Neural progenitor cell (in vitro differentiated cells): ENCODE results near the gene SHQ1. TPM values are rescaled to one million over a fixed set of nuclear protein-coding genes. Genes with fewer than 3 reads are reported as not detected.
"Not testable (repeated sequence)": the region's sequence is repeated elsewhere in the genome, so short reads cannot be mapped to it uniquely, and the experiment has no call there.

ENCODE experiments used
- DNase-seq: peaks from one replicate; pipeline ENCODE4 v3.0.0-alpha.2; 2016; ENCODE audit warnings: low spot score
- H2AFZ ChIP-seq: fragments of 200-600 bp; sonication (generic); replicated peaks from 2 replicates; pipeline ENCODE4 v1.6.1; 2016; ENCODE audit warnings: antibody characterized with exemption
- H3F3A ChIP-seq: fragments of 200-600 bp; sonication (generic); 2 replicates; pipeline ENCODE4 v1.6.1; 2016; ENCODE audit warnings: antibody characterized with exemption, low read depth
- H3K27ac ChIP-seq: fragments of 200-600 bp; sonication (generic); 2 replicates; pipeline ENCODE4 v1.5.1; 2016; ENCODE audit warnings: mild to moderate bottlenecking
- H3K27me3 ChIP-seq: fragments of 200-600 bp; sonication (generic); 2 replicates; pipeline ENCODE4 v1.6.1; 2016; ENCODE audit warnings: mild to moderate bottlenecking, moderate library complexity
- H3K36me3 ChIP-seq: fragments of 200-600 bp; sonication (generic); 2 replicates; pipeline ENCODE4 v1.5.1; 2016
- H3K4me1 ChIP-seq: fragments of 200-600 bp; sonication (generic); 2 replicates; pipeline ENCODE4 v1.6.1; 2016; ENCODE audit warnings: mixed run types
- H3K4me2 ChIP-seq: fragments of 200-600 bp; sonication (generic); 2 replicates; pipeline ENCODE4 v1.6.1; 2016
- H3K4me3 ChIP-seq: fragments of 200-600 bp; sonication (generic); 2 replicates; pipeline ENCODE4 v1.5.1; 2016
- H3K79me2 ChIP-seq: fragments of 200-600 bp; sonication (generic); 2 replicates; pipeline ENCODE4 v1.6.1; 2016; ENCODE audit warnings: low read depth
- H3K9ac ChIP-seq: fragments of 200-600 bp; sonication (generic); 2 replicates; pipeline ENCODE4 v1.6.1; 2016
- H3K9me3 ChIP-seq: fragments of 200-600 bp; sonication (generic); 2 replicates; pipeline ENCODE4 v1.5.1; 2016; ENCODE audit warnings: low read depth
- H4K20me1 ChIP-seq: fragments of 200-600 bp; sonication (generic); 2 replicates; pipeline ENCODE4 v1.6.1; 2016; ENCODE audit warnings: low read depth
- H3K27ac Mint-ChIP-seq: 3 replicates; pipeline ENCODE4 v1.8.0; 2021; ENCODE audit warnings: mixed read lengths
- H3K27me3 Mint-ChIP-seq: 2 replicates; pipeline ENCODE4 v1.8.0; 2022; ENCODE audit warnings: low read depth, mild to moderate bottlenecking, inconsistent platforms, moderate library complexity, mixed read lengths; ENCODE audit not compliant: insufficient read depth
- H3K36me3 Mint-ChIP-seq: 3 replicates; pipeline ENCODE4 v1.8.0; 2021; ENCODE audit warnings: mixed read lengths
- H3K4me1 Mint-ChIP-seq: 3 replicates; pipeline ENCODE4 v1.8.0; 2021; ENCODE audit warnings: mixed read lengths
- H3K4me3 Mint-ChIP-seq: 3 replicates; pipeline ENCODE4 v1.8.0; 2021; ENCODE audit warnings: mild to moderate bottlenecking, moderate library complexity, mixed read lengths
- H3K9me3 Mint-ChIP-seq: 3 replicates; pipeline ENCODE4 v1.8.0; 2020; ENCODE audit warnings: mixed read lengths
- CTCF ChIP-seq: fragments of 200-600 bp; sonication (generic); IDR thresholded peaks from 2 replicates; pipeline ENCODE4 v1.5.1; 2017; ENCODE audit warnings: antibody characterized with exemption, mild to moderate bottlenecking
- EZH2 ChIP-seq: fragments of 200-600 bp; sonication (generic); IDR thresholded peaks from 2 replicates; pipeline ENCODE4 v1.6.1; 2017; ENCODE audit warnings: antibody characterized with exemption, mild to moderate bottlenecking, moderate library complexity
- EZH2phosphoT487 ChIP-seq: fragments of 200-600 bp; sonication (generic); IDR thresholded peaks from 2 replicates; pipeline ENCODE4 v1.6.1; 2017; ENCODE audit warnings: antibody characterized with exemption
- total RNA-seq: library from RNA; depleted of rRNA; stranded (reverse); fragments of >200 nt; gene quantifications from 2 replicates; pipeline ENCODE4 v1.2.3, GENCODE V29; 2015; ENCODE audit warnings: low replicate concordance

Gene SHQ1
- total RNA-seq, 1 donor from 2014 or later, result 21.3 TPM

GRCh38 chr3:72794079-72794478 lies 54.2 kb downstream of the SHQ1 start:
- Histone ChIP-seq H3K4me3 (no peak overlapping the region), H3K4me1 (peaks cover 14% of the 10 kb centered on the region), H3K4me2 (no peak overlapping the region), H3K9me3 (no peaks in the 10 kb centered on the region), H3K79me2 (no peaks in the 10 kb centered on the region), H2AFZ (no peak overlapping the region), H3K27me3 (no peaks in the 10 kb centered on the region), H3K27ac (no peak overlapping the region), H3K36me3 (no peaks in the 10 kb centered on the region), H3K9ac (no peak overlapping the region), H4K20me1 (no peaks in the 10 kb centered on the region), H3F3A (no peaks in the 10 kb centered on the region)
- H3K4me3 Mint-ChIP-seq, result no peak overlapping the region
- H3K27ac Mint-ChIP-seq, result no peak overlapping the region
- peaks cover 14% of the 10 kb centered on the region for H3K4me1 Mint-ChIP-seq
- DNase-seq, result no peak
- TF ChIP-seq EZH2phosphoT487 (no peak), EZH2 (no peak), CTCF (no peak)
- H3K9me3 Mint-ChIP-seq, result no peaks in the 10 kb centered on the region
- peaks cover 8% of the 10 kb centered on the region for H3K36me3 Mint-ChIP-seq
- no peaks in the 10 kb centered on the region for H3K27me3 Mint-ChIP-seq

- H3K27me3 Mint-ChIP-seq, result no peaks in the 10 kb centered on the region
- H3K27ac Mint-ChIP-seq, result no peak overlapping the region
- Histone ChIP-seq H3K36me3 (no peaks in the 10 kb centered on the region), H3K4me2 (no peak overlapping the region), H2AFZ (no peak overlapping the region), H3K4me1 (peaks cover 4% of the 10 kb centered on the region), H3K9ac (no peak overlapping the region), H3K9me3 (no peaks in the 10 kb centered on the region), H4K20me1 (no peaks in the 10 kb centered on the region), H3K27ac (no peak overlapping the region), H3K4me3 (no peak overlapping the region), H3K79me2 (no peaks in the 10 kb centered on the region), H3F3A (no peaks in the 10 kb centered on the region), H3K27me3 (no peaks in the 10 kb centered on the region)
- no peak overlapping the region for H3K4me3 Mint-ChIP-seq
- no peak for TF ChIP-seq EZH2
- TF ChIP-seq EZH2phosphoT487, result no peak
- no peak for TF ChIP-seq CTCF
- H3K9me3 Mint-ChIP-seq, result no peaks in the 10 kb centered on the region
- H3K36me3 Mint-ChIP-seq, result peaks cover 8% of the 10 kb centered on the region
- no peaks in the 10 kb centered on the region for H3K4me1 Mint-ChIP-seq
- no peak for DNase-seq
Observed at GRCh38 chr3:72791161-72791560, 57.1 kb downstream of the SHQ1 start.

- no peak overlapping the region for H3K27ac ChIP-seq
- H3K4me3 ChIP-seq, result no peak overlapping the region
Observed at GRCh38 chr3:72789786-72790185, 58.5 kb downstream of the SHQ1 start.

GRCh38 chr3:72788232-72788631 lies 60.0 kb downstream of the SHQ1 start:
- H3K4me2 ChIP-seq, H2AFZ ChIP-seq, H3K4me1 Mint-ChIP-seq, H3K27me3 Mint-ChIP-seq, H3K4me1 ChIP-seq, H3K4me3 Mint-ChIP-seq, H3K27ac Mint-ChIP-seq, H3K36me3 ChIP-seq, H3K9ac ChIP-seq, H3K79me2 ChIP-seq, H3K9me3 ChIP-seq, H3F3A ChIP-seq, DNase-seq, H3K9me3 Mint-ChIP-seq, H3K4me3 ChIP-seq, H3K27ac ChIP-seq, H3K36me3 Mint-ChIP-seq, H4K20me1 ChIP-seq, H3K27me3 ChIP-seq: not testable (repeated sequence)

More at GRCh38 chr3:72789786-72790185, 58.5 kb downstream of the SHQ1 start:
- Histone ChIP-seq H3K9ac (no peak overlapping the region), H2AFZ (no peak overlapping the region), H3K9me3 (no peaks in the 10 kb centered on the region), H3K27me3 (no peaks in the 10 kb centered on the region), H3F3A (no peaks in the 10 kb centered on the region), H3K4me2 (no peak overlapping the region), H3K79me2 (no peaks in the 10 kb centered on the region), H3K4me1 (peaks cover 4% of the 10 kb centered on the region), H3K36me3 (no peaks in the 10 kb centered on the region), H4K20me1 (no peaks in the 10 kb centered on the region)
- Mint-ChIP-seq H3K9me3 (no peaks in the 10 kb centered on the region), H3K36me3 (peaks cover 8% of the 10 kb centered on the region), H3K27me3 (no peaks in the 10 kb centered on the region), H3K27ac (no peak overlapping the region), H3K4me3 (no peak overlapping the region), H3K4me1 (no peaks in the 10 kb centered on the region)
- TF ChIP-seq EZH2phosphoT487, result no peak
- TF ChIP-seq EZH2, result no peak
- no peak for TF ChIP-seq CTCF
- no peak for DNase-seq
